GM19193 (cell line): ENCODE data around the gene GCKR.

Experiments
- POLR2A ChIP-seq: IDR thresholded peaks from 4 replicates; pipeline ENCODE4 v1.6.1; 2011; ENCODE audit not compliant: insufficient read depth, insufficient read length; ENCODE audit errors: extremely low read depth

GCKR gene, protein sequence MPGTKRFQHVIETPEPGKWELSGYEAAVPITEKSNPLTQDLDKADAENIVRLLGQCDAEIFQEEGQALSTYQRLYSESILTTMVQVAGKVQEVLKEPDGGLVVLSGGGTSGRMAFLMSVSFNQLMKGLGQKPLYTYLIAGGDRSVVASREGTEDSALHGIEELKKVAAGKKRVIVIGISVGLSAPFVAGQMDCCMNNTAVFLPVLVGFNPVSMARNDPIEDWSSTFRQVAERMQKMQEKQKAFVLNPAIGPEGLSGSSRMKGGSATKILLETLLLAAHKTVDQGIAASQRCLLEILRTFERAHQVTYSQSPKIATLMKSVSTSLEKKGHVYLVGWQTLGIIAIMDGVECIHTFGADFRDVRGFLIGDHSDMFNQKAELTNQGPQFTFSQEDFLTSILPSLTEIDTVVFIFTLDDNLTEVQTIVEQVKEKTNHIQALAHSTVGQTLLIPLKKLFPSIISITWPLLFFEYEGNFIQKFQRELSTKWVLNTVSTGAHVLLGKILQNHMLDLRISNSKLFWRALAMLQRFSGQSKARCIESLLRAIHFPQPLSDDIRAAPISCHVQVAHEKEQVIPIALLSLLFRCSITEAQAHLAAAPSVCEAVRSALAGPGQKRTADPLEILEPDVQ

DNA sequence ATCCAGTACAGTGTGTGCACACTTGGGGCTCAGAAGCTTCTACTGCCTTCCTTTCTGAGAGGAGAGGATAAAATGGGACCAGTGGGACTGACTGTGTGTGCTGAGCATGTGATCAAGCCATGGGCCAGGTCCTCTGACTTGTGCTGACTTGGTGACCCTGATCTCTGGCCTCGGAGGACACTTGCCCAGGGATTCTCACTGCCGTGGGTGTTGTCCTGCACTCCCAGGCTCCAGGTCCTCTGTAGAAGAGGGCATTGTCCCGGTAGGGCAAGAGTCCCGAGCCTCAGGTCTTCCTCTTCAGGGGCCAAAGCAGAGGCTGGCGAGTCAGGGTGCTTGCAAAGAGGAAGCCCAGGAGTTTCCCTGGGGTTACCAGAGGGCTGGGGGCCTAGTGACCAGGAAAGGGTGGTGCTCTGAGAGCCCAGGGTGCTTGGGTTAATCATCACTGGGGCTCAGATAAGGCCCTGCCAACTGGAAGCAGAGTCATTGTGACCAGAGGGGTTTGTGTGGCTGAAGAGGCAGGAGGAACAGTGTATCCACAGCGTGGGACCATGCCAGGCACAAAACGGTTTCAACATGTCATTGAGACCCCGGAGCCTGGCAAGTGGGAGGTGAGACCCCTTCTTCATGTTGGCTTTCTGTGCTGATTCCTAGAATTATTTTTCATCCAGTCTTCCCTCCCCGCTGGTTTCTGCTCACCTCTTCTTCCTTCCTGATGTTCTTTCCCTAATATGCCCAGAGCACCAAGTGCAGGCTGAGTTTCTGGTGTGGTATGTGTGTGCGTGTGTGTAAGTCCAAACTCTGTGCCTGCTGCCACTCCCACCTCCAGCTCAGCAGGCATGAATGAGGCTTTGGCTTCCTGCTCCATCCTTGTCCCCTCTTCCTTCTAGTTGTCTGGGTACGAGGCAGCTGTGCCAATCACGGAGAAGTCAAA is at the start of gene GCKR:
GCKR (plus strand) TSS at position 483 of the 931 bp plus-strand sequence; CDS start at position 549, 66 bp downstream.
- TF ChIP-seq POLR2A = no peak

DNA sequence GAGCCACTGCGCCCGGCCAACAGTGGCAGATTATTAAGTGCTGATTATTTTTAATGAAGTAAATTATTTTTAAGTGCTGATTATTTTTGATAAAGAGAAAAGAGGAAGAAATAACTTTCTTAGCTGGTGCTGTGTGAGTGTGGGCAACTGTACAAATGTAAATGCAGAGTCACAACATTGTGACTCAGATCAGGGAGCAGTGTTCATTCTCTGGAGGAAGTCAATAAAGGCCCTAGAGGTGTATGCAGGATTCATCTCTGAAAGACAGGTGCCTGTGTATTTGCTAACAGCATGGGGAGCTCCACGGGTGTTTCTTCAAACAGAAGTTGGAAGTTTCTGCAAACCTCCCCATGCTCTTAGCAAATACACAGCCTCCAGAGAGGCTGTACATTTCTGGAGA is 48.3 kb upstream of the GCKR start:
- TF ChIP-seq POLR2A = no peak

DNA sequence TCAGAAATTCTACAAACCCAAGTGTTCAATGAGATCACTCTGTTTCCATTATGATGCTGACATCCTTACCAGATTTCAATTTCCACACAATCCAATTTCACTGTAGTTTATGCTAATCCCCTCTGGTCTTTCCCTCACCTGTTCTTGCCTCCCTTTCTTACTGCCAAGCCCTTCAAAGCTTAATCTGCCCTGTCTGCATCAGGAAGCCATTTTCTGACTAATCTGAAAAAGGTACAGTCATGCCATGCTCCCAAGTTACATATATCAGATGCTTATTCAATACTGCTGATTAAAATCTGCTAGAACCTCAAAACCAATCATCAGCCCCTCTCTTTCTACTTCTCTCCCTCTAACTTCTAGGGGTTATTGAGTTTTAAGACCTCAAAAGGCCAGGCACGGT is 45.5 kb upstream of the GCKR start:
- TF ChIP-seq POLR2A = no peak

DNA sequence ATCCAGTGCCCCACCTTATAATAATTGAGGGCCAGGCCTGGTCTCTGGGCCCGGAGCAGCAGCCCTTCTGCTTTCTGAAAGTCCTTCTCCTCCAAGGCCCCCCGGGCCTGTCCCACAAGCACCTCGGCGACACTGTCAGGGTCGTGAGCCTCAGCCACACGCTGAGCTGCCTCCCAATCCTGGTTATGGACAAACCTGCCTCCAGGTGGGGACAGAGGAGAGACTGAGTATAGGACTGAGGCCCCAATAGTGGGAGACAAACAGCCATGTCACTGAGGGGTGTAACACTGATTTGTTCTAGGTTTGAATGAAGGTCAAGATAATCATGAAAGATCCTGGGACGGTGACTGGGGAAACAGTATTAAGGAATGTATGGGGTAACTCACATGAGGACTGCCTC is 42.7 kb upstream of the GCKR start:
- no peak for TF ChIP-seq POLR2A

DNA sequence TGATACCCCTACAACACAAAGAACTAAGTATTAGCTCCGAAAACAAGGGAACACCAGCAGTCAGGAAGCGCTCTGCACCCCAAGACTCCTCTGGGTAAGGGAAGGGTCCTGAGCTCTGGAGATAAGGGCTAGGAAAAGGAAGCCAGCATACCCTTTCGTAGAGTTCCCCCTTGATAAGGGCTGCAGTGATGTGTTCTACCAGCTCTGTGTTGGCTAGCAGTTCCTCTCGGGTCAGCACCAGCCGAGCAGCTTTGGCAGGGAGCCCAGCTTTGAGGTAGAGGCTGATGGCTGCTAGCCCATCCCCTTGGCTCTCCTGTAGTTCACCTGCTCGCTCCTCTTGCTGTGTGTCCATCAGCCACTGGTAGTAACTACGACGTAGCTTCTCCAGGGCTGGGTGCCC is 35.5 kb upstream of the GCKR start:
- no peak for TF ChIP-seq POLR2A

DNA sequence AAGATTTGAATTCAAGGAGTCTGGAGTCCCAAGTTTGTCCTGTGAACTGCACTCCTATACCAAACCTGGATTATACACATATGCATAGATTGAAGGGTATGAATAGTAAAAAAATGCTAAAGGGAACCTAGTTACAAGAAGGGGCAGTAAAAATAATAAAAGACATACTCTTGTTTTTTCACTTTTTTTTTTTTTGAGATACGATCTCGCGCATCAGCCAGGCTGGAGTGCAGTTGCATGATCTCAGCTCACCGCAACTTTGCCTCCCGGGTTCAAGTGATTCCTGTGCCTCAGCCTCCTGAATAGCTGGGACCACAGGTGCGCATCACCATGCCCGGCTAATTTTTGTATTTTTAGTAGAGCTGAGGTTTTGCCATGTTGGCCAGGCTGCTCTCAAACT is 32.2 kb upstream of the GCKR start:
- TF ChIP-seq POLR2A = no peak

DNA sequence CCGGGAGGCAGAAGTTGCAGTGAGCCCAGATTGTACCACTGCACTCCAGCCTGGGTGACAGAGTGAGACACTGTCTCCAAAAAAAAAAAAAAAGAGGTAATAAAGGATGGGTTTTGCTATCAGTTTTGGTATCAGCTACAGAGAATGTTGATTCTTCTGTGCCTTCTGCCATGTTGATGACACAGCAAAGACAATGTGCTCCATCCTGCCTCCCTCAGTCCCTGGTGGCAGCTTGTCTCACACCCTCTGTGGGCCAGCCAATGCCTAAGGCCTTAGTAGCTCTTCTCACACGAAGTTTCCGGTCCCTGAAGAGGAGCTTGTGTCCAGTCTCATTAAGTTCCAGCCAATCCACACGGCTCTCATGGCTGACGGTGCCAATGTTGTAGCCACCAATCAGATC is 24.7 kb upstream of the GCKR start:
- TF ChIP-seq POLR2A = no peak

DNA sequence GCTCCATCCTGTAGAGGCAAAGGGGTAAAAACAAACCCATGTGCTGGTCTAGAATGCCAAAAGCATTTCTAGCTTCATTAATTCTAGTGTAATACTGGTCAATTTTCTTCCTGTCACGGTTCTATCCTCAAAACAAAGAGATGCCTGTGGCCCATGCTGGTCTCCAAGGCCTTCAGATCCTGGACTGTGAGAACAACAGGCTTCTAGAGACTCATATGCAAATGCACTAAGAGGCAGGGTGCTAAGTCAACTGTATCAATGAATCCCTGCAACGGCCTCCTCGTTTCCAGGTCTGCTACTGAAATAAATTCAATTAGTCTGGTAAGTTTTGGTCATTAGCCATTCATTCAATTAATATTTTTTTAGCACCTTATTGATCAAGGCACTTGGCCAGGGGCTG is 11.1 kb upstream of the GCKR start:
- no peak for TF ChIP-seq POLR2A

DNA sequence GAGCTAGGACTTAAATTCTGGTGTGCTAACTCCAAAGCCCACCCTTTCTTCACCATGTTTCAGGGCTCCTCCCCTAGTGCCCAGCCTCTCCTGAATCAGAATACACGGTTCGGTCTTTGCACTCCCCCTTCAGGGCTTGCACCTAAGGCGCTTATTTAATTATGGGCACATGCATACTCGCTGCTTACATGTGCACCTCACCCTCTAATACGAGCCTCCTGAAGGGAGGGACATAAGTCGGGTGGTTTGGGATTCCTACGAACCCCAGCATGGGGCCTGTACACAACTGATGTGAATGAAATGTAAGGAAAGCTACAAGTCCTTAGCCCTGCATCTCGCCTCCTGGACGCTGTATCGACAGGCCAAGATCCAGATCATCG is 7.5 kb upstream of the GCKR start:
- TF ChIP-seq POLR2A = no peak

DNA sequence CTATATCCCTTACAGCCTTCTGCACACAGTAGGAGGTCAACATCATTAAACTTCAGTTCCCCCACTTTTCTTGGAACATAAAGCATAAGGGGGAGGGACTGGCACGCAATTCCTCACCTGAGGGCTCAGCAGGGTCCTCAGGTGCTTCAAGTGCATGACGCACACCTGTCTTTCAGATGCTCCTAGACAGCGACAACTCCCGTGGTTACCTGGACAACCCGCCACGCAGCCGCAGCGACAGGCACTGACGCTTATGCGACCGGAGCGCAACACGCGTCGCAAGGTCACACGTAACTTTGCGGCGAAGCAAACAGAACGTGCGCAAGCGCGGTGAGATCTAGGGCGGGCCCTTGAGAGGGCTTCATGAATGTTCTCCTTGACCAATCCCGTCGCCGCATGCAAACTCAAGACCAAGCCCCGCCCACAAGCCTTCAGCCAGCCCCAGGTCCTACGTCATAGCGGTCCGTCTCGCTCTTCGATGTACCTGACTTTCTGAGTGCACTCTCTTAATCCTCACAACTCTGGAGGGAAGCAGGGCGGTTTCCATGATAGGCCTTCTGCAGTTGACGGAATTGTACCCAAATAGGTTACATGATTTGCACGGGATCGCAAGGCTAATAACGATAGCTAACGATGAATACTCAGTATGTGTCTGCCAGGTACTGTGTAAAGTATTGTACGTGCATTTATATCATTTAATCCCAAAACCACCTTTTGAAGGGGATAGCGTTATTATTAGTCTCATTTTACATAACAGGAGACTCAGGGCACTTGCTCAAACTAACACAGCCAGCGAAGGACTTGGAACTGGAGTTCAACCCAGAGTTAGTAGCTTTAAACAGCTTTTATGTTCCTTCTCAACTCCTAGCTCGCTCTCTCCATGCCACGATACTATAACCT is 6.9 kb upstream of the GCKR start, which contains the start of gene IFT172:
IFT172 (minus strand) TSS at position 246 of the 900 bp plus-strand sequence; CDS start at position 156, 90 bp downstream.
- TF ChIP-seq POLR2A = peak; percentile 46

DNA sequence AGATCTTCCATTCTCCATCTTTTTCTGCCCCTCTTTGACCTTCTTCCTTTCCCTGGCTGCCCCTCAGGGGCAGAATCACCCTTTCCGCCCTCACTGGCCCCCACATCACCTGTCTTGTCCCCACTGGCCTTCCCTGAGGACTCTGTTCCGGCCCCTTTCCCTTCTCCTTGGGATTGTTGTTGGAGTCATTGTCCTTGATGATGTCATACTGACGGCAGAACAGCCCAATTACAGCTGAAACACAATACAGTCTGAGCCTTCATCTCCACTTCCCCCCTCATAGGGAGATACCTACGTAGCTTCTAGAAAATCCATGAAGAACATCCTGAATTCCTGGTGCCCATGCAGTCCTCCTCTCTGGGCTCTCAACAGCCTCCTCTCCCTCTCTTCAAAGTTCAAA is 4.1 kb upstream of the GCKR start:
- no peak for TF ChIP-seq POLR2A

DNA sequence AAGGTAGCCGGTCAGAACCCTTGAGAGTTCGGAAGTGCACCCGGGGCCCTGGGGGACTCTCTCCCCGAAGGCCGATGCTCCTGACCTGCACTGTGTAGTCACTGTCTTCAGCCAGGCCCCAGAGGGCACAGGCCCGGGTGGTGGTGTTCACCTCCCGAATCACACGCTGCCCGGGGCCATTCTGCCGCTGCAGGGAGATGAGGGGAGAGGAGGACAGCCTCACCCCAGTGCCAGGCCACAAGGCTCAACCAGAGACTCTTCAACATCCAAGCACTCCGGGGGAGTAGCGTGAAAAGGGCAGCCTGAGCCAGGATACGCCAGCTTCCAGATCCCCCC is 2.7 kb upstream of the GCKR start:
- no peak for TF ChIP-seq POLR2A

DNA sequence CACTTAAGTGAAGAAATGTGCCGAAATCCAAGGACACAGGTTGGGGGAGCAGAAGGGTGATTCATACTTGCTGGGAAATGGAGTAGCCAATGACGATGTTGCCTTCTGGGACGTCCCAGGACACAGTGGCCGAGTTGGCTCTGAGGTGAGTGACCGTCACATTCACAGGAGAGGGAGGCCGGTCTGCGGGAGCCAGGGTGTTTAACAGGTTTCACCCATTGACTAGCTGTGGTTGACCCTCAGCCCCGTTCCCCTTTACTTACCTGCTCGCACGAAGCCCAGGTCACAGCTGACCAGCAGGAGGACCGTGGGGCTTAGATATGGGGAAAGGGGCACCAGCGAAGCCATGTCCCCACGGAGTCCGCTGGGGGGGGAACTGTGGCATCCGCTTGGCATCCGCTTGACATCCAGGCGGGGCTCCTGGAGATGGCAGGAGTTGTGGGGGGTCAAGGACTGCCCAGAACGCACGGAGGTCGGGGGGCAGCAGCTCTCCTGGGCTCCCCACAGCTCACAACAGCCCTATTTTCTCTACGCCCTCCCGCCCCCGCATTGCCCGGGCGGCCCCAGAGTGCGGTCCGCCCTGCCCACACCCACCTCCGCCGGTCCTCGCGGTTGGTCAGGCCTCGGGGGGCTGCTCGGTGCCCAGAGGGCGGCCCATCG is 2.2 kb upstream of the GCKR start:
- no peak for TF ChIP-seq POLR2A
